ENCODE results near the gene PHLDA2. TPM values are rescaled to one million over a fixed set of nuclear protein-coding genes. Genes with fewer than 3 reads are reported as not detected.

PHLDA2 gene
- total RNA-seq, 1 experiment from 2014 or later = 195 TPM

DNA sequence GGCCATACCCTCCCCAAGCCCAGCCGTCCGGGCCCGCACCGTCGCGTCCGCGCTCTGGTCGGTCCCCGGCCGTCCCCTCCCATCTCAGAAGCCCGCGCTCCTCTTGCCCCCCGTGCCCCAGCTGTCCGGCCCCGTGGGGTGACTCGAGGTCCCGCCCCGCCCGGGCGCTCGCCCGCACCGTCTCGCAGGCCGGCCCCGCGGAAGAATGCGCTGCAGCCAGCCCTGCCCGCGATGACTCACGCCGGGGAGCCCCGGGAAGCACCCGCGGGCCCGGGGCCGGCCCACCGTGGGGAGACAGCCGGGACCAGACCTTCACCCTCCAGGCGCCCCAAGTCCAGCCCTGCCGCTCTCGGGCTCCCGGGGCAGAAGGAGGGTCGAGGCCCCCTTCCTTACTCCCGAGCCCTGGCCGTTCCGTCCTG lies 320 bp upstream of the PHLDA2 start:
- CTCF ChIA-PET = interaction anchor here (0.8 to 3.0 kb wide), 7 partner anchors 12 to 397 kb away, joined by 3 to 8 read pairs (median 7); no protein-coding TSS in a partner anchor
- Histone ChIP-seq H3K4me3 (ENCODE audit: low read depth in 2 of 2, low read length in 2 of 2) (peak overlapping the region; percentile 73 to 84), H3K9me3 (ENCODE audit: control insufficient read depth, insufficient read depth, low read depth, low read length) (no peaks in the 10 kb centered on the region), H3K4me1 (ENCODE audit: control insufficient read depth, insufficient read depth, low read length) (peaks cover 68% of the 10 kb centered on the region), H3K27me3 (ENCODE audit: control insufficient read depth, insufficient read depth, low read length) (no peaks in the 10 kb centered on the region), H3K27ac (ENCODE audit: low read length) (peak overlapping the region; percentile 97), H3K36me3 (ENCODE audit: control insufficient read depth, insufficient read depth, low read length) (no peaks in the 10 kb centered on the region; the same call in 1 of the 2 replicates)
- no TSS peak for BruUV-seq (replicated peaks)
- peak; percentile 65 for ATAC-seq
- TF ChIP-seq POLR2AphosphoS5 (IDR thresholded peaks at IDR 0.05; ENCODE audit: low read depth, low read length) = peak; percentile 35; the same call in 1 of the 2 replicates
- no peak for TF ChIP-seq TCF7L2 (IDR thresholded peaks at IDR 0.05; ENCODE audit: low read depth, low read length)
- TF ChIP-seq, protein P1, sequence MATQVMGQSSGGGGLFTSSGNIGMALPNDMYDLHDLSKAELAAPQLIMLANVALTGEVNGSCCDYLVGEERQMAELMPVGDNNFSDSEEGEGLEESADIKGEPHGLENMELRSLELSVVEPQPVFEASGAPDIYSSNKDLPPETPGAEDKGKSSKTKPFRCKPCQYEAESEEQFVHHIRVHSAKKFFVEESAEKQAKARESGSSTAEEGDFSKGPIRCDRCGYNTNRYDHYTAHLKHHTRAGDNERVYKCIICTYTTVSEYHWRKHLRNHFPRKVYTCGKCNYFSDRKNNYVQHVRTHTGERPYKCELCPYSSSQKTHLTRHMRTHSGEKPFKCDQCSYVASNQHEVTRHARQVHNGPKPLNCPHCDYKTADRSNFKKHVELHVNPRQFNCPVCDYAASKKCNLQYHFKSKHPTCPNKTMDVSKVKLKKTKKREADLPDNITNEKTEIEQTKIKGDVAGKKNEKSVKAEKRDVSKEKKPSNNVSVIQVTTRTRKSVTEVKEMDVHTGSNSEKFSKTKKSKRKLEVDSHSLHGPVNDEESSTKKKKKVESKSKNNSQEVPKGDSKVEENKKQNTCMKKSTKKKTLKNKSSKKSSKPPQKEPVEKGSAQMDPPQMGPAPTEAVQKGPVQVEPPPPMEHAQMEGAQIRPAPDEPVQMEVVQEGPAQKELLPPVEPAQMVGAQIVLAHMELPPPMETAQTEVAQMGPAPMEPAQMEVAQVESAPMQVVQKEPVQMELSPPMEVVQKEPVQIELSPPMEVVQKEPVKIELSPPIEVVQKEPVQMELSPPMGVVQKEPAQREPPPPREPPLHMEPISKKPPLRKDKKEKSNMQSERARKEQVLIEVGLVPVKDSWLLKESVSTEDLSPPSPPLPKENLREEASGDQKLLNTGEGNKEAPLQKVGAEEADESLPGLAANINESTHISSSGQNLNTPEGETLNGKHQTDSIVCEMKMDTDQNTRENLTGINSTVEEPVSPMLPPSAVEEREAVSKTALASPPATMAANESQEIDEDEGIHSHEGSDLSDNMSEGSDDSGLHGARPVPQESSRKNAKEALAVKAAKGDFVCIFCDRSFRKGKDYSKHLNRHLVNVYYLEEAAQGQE (IDR thresholded peaks at IDR 0.05; ENCODE audit: insufficient read depth in 1 of 2, low read depth in 2 of 2, low read length in 1 of 2) = no peak
- no peak; the same call in 1 of the 2 replicates for TF ChIP-seq SIN3A (IDR thresholded peaks at IDR 0.05; ENCODE audit: borderline replicate concordance, insufficient read depth, low read depth, low read length)
- TF ChIP-seq CTCF (IDR thresholded peaks at IDR 0.05) = no peak
- POLR2A ChIA-PET = interaction anchor here (0.6 to 2.1 kb wide), 6 partner anchors 9 to 57 kb away, joined by 3 to 20 read pairs (median 7); a partner anchor contains a TSS
- intact Hi-C loops (cut with micrococcal nuclease; ENCODE audit: unreplicated experiment) (no loop called here), in situ Hi-C loops (cut with HindIII; ENCODE audit: low pct_unique_long_range_greater_than_20kb, low sequenced_read_pairs) (no loop called here)
- DNase-seq (ENCODE audit: low read depth, low spot score) = no peak

- in situ Hi-C loops (cut with HindIII; ENCODE audit: low pct_unique_long_range_greater_than_20kb, low sequenced_read_pairs) = no loop called here
- POLR2A ChIA-PET = interaction anchor here (0.5 to 2.1 kb wide), 3 partner anchors 36 to 58 kb away, joined by 3 to 12 read pairs (median 5); no protein-coding TSS in a partner anchor
- no peaks in the 10 kb centered on the region for H3K9me3 ChIP-seq (ENCODE audit: control insufficient read depth, insufficient read depth, low read depth, low read length)
- H3K36me3 ChIP-seq (ENCODE audit: control insufficient read depth, insufficient read depth, low read length) = no peaks in the 10 kb centered on the region; the same call in 1 of the 2 replicates
- CTCF ChIA-PET = no interaction called here
- peak overlapping the region; percentile 87 for H3K27ac ChIP-seq (ENCODE audit: low read length)
- TF ChIP-seq CTCF (IDR thresholded peaks at IDR 0.05) (no peak), SIN3A (IDR thresholded peaks at IDR 0.05; ENCODE audit: borderline replicate concordance, insufficient read depth, low read depth, low read length) (peak; percentile 87; the same call in 1 of the 2 replicates), POLR2AphosphoS5 (IDR thresholded peaks at IDR 0.05; ENCODE audit: low read depth, low read length) (no peak)
- peaks cover 66% of the 10 kb centered on the region for H3K4me1 ChIP-seq (ENCODE audit: control insufficient read depth, insufficient read depth, low read length)
- no peaks in the 10 kb centered on the region for H3K27me3 ChIP-seq (ENCODE audit: control insufficient read depth, insufficient read depth, low read length)
- intact Hi-C loops (cut with micrococcal nuclease; ENCODE audit: unreplicated experiment) = no loop called here
- H3K4me3 ChIP-seq (ENCODE audit: low read depth in 2 of 2, low read length in 2 of 2) = peak overlapping the region; percentile 84 to 98
- ATAC-seq (no peak), DNase-seq (ENCODE audit: low read depth, low spot score) (no peak)
- no TSS peak for BruUV-seq (replicated peaks)
These were observed 1.2 kb downstream of the PHLDA2 start for GRCh38 chr11:2927851-2928604.

Measured in Panc1 (cell line).